ENCODE data around the gene SMOC2. TPM values are rescaled to one million over a fixed set of nuclear protein-coding genes. Genes with fewer than 3 reads are reported as not detected.

The SMOC2 gene
- polyA plus RNA-seq, 1 of the 3 experiments (the other 2 are of a cell fraction), result not detected

DNA sequence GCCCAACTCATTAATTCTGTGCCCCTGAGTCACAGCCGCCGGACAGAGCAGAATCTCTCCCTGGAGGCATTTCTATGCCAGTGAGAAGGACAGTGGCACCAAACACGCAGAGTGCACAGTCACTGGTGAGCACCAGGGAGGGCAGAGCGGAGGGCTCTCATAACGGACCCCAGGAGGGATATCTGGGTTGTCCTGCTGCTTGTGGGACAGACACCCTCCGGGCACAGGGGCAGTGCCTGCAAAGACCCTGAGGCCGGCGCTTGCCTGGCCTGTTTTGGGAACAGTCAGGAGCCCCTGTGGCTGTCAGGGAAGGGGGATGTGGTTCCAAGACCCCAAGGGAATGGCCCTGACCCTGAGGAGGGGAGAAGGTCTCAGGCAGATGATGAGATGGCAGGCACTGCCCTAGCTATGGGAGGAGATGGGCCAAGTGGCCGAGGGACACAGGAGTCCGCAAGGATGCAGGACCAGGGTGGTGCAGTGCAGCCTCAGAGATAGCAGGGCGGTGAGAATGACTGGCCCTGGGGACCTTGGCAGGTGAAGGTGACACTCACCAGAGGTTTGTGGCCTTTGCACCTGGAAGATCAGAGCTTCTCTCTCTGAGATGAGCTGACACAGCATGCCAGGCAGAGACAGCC lies 270.8 kb downstream of the SMOC2 start:
- DNase-seq, result no peak

DNA sequence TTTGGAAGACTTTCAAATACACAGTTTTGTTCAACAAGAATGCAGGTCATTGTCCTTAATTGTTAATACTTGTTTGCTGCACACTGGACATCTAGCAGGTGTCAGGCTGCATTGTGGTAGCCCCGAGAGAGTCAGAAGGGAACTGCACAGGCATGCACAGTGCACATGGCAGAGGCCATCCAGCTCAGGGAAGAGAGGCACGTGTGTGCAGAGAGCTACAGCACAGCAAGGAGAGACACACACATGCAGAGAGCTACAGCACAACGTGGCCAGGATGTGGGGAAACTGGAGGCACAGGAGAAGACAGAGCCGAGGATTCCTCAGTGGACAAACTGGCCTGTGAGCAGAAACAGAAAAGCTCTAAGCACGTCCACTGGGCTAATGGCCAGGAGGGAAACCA lies 272.0 kb downstream of the SMOC2 start:
- CTCF ChIA-PET, result interaction anchor here (0.6 to 4.8 kb wide), 8 partner anchors 12 to 243 kb away, joined by 3 to 50 read pairs (median 3); no protein-coding TSS in a partner anchor
- no peaks in the 10 kb centered on the region for H3K36me3 ChIP-seq (replicated peaks in 1 of 2; ENCODE audit: control insufficient read depth in 1 of 2, insufficient read depth in 2 of 2, low read length in 1 of 2)
- no peaks in the 10 kb centered on the region for H3F3A ChIP-seq (replicated peaks; ENCODE audit: insufficient read depth)
- H3K9me3 ChIP-seq, result no peaks in the 10 kb centered on the region
- H3K79me2 ChIP-seq (ENCODE audit: insufficient read depth), result no peaks in the 10 kb centered on the region
- no peak overlapping the region for H3K4me3 ChIP-seq (ENCODE audit: low read depth in 2 of 2, low read length in 1 of 2)
- no peak overlapping the region for H3K4me2 ChIP-seq
- POLR2A ChIA-PET, result no interaction called here
- TF ChIP-seq NRF1 (IDR thresholded peaks at IDR 0.05; ENCODE audit: low read depth, low read length), result no peak
- TF ChIP-seq REST (IDR thresholded peaks at IDR 0.05; ENCODE audit: low read depth, low read length), result no peak
- TF ChIP-seq, protein P1, sequence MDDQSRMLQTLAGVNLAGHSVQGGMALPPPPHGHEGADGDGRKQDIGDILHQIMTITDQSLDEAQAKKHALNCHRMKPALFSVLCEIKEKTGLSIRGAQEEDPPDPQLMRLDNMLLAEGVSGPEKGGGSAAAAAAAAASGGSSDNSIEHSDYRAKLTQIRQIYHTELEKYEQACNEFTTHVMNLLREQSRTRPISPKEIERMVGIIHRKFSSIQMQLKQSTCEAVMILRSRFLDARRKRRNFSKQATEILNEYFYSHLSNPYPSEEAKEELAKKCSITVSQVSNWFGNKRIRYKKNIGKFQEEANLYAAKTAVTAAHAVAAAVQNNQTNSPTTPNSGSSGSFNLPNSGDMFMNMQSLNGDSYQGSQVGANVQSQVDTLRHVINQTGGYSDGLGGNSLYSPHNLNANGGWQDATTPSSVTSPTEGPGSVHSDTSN (IDR thresholded peaks at IDR 0.05), result no peak
- no peak for TF ChIP-seq USF2 (IDR thresholded peaks at IDR 0.05; ENCODE audit: borderline replicate concordance, low read depth, low read length)
- no peak for TF ChIP-seq RAD21 (IDR thresholded peaks at IDR 0.05; ENCODE audit: low read length)
- no peak overlapping the region for H3K9ac ChIP-seq
- H3K27me3 ChIP-seq (ENCODE audit: insufficient read depth), result no peaks in the 10 kb centered on the region
- no peak overlapping the region for H3K27ac ChIP-seq (ENCODE audit: low read depth in 2 of 2, low read length in 1 of 2)
- no peaks in the 10 kb centered on the region for H4K20me1 ChIP-seq (ENCODE audit: insufficient read depth)
- DNase-seq, result no peak
- no peaks in the 10 kb centered on the region; a peak in 1 of 4 replicates for H3K4me1 ChIP-seq (ENCODE audit: control insufficient read depth in 1 of 2, insufficient read depth in 2 of 2, low read depth in 1 of 2, low read length in 1 of 2)
- no peak overlapping the region for H2AFZ ChIP-seq (ENCODE audit: low read depth)
- 8% methylated on average over 5 of the region's 5 CpGs for WGBS (ENCODE audit: low lambda C conversion rate)
- no peaks in the 10 kb centered on the region for H3K9me2 ChIP-seq

More for the DNA sequence above, 270.8 kb downstream of the SMOC2 start:
- CTCF ChIA-PET, result interaction anchor here (0.7 to 4.8 kb wide), 31 partner anchors 11 to 257 kb away, joined by 3 to 50 read pairs (median 4); no protein-coding TSS in a partner anchor
- Histone ChIP-seq H3K9ac (no peak overlapping the region), H3K9me3 (no peaks in the 10 kb centered on the region), H3K27me3 (ENCODE audit: insufficient read depth) (no peaks in the 10 kb centered on the region), H4K20me1 (ENCODE audit: insufficient read depth) (no peaks in the 10 kb centered on the region), H3K4me3 (ENCODE audit: low read depth in 2 of 2, low read length in 1 of 2) (no peak overlapping the region), H3K36me3 (replicated peaks in 1 of 2; ENCODE audit: control insufficient read depth in 1 of 2, insufficient read depth in 2 of 2, low read length in 1 of 2) (no peaks in the 10 kb centered on the region), H3K9me2 (no peaks in the 10 kb centered on the region), H3F3A (replicated peaks; ENCODE audit: insufficient read depth) (no peaks in the 10 kb centered on the region), H3K79me2 (ENCODE audit: insufficient read depth) (no peaks in the 10 kb centered on the region), H3K4me1 (ENCODE audit: control insufficient read depth in 1 of 2, insufficient read depth in 2 of 2, low read depth in 1 of 2, low read length in 1 of 2) (no peaks in the 10 kb centered on the region; a peak in 1 of 4 replicates), H3K27ac (ENCODE audit: low read depth in 2 of 2, low read length in 1 of 2) (no peak overlapping the region), H2AFZ (ENCODE audit: low read depth) (no peak overlapping the region), H3K4me2 (no peak overlapping the region)
- 40% methylated on average over 8 of the region's 11 CpGs for WGBS (ENCODE audit: low lambda C conversion rate)
- TF ChIP-seq MXI1 (IDR thresholded peaks at IDR 0.05; ENCODE audit: low read depth, low read length), result no peak
- no peak for TF ChIP-seq GABPA (IDR thresholded peaks at IDR 0.05; ENCODE audit: low read depth)
- no peak for TF ChIP-seq SMC3 (IDR thresholded peaks at IDR 0.05; ENCODE audit: low read depth, low read length)
- TF ChIP-seq RFX5 (IDR thresholded peaks at IDR 0.05; ENCODE audit: low read length), result no peak
- TF ChIP-seq TAF1 (IDR thresholded peaks at IDR 0.05; ENCODE audit: borderline replicate concordance, low read depth, low read length), result no peak
- no peak for TF ChIP-seq RAD21 (IDR thresholded peaks at IDR 0.05; ENCODE audit: low read length)
- no peak for TF ChIP-seq TEAD4 (IDR thresholded peaks at IDR 0.05; ENCODE audit: borderline replicate concordance, insufficient read depth)
- TF ChIP-seq POLR2AphosphoS5 (IDR thresholded peaks at IDR 0.05; ENCODE audit: low read depth, low read length), result no peak
- no peak for TF ChIP-seq TCF12 (IDR thresholded peaks at IDR 0.05)
- TF ChIP-seq REST (IDR thresholded peaks at IDR 0.05; ENCODE audit: low read depth, low read length), result no peak
- TF ChIP-seq RXRA (IDR thresholded peaks at IDR 0.05; ENCODE audit: borderline replicate concordance, low read depth), result no peak
- TF ChIP-seq GATA2 (CRISPR knock-in tag; IDR thresholded peaks at IDR 0.05), result no peak
- TF ChIP-seq EZH2phosphoT487 (IDR thresholded peaks at IDR 0.05; ENCODE audit: borderline replicate concordance, low read depth), result no peak
- no peak for TF ChIP-seq EP300 (IDR thresholded peaks at IDR 0.05; ENCODE audit: borderline replicate concordance in 1 of 2, low read depth in 1 of 2, low read length in 1 of 2)
- TF ChIP-seq RCOR1 (IDR thresholded peaks at IDR 0.05; ENCODE audit: low read length), result no peak
- TF ChIP-seq YY1 (IDR thresholded peaks at IDR 0.05; ENCODE audit: low read depth), result no peak
- POLR2A ChIA-PET, result no interaction called here
